ENCODE results near the gene SLC27A2. TPM values are rescaled to one million over a fixed set of nuclear protein-coding genes. Genes with fewer than 3 reads are reported as not detected.

The SLC27A2 gene
- total RNA-seq, 1 experiment from 2014 or later, result 8.1 TPM

GRCh38 chr15:50257332-50257731 lies 75.3 kb downstream of the SLC27A2 start:
- TF ChIP-seq CTCF (conservative IDR thresholded peaks at IDR 0.05; ENCODE audit: low read depth, low read length) (no peak), EZH2 (IDR thresholded peaks at IDR 0.05; ENCODE audit: low read length, unreplicated experiment) (no peak), EZH2phosphoT487 (IDR thresholded peaks at IDR 0.05; ENCODE audit: borderline replicate concordance, low read length) (no peak)
- DNase-seq (no peak), ATAC-seq (no peak)
- H3K9me3 ChIP-seq (ENCODE audit: low read length), result no peaks in the 10 kb centered on the region
- no peaks in the 10 kb centered on the region for H3K27me3 ChIP-seq (ENCODE audit: low read length)
- no TSS peak for BruUV-seq (replicated peaks)
- H3F3A ChIP-seq (ENCODE audit: low read length, unreplicated experiment), result no peaks in the 10 kb centered on the region
- peaks cover 25% of the 10 kb centered on the region for H3K4me1 ChIP-seq (ENCODE audit: insufficient read depth, low read length)
- H3K9ac ChIP-seq (ENCODE audit: low read length), result no peak overlapping the region
- H3K36me3 ChIP-seq (ENCODE audit: low read depth, low read length), result no peaks in the 10 kb centered on the region
- no peak overlapping the region for H3K27ac ChIP-seq (ENCODE audit: low read length)
- intact Hi-C loops (cut with micrococcal nuclease), result no loop called here
- no peak overlapping the region for H2AFZ ChIP-seq (ENCODE audit: low read length)
- no peak overlapping the region; the same call in 1 of the 2 replicates for H3K4me2 ChIP-seq (ENCODE audit: low read length)
- H3K79me2 ChIP-seq (ENCODE audit: low read length), result no peaks in the 10 kb centered on the region
- H4K20me1 ChIP-seq (ENCODE audit: low read length), result no peaks in the 10 kb centered on the region
- ChIA-PET POLR2A (ENCODE audit: unreplicated experiment) (no interaction called here), CTCF (no interaction called here)
- H3K9me2 ChIP-seq (replicated peaks; ENCODE audit: low read length), result no peaks in the 10 kb centered on the region
- H3K4me3 ChIP-seq (ENCODE audit: low read length), result no peak overlapping the region

- TF ChIP-seq EZH2phosphoT487 (IDR thresholded peaks at IDR 0.05; ENCODE audit: borderline replicate concordance, low read length), result no peak
- DNase-seq, result peak; percentile 63
- no peaks in the 10 kb centered on the region for H3F3A ChIP-seq (ENCODE audit: low read length, unreplicated experiment)
- H3K79me2 ChIP-seq (ENCODE audit: low read length), result no peaks in the 10 kb centered on the region
- H3K27ac ChIP-seq (ENCODE audit: low read length), result no peak overlapping the region
- no peak overlapping the region for H3K9ac ChIP-seq (ENCODE audit: low read length)
- ChIA-PET POLR2A (ENCODE audit: unreplicated experiment) (no interaction called here), CTCF (no interaction called here)
- H3K27me3 ChIP-seq (ENCODE audit: low read length), result no peaks in the 10 kb centered on the region
- ATAC-seq, result peak; percentile 78
- H2AFZ ChIP-seq (ENCODE audit: low read length), result no peak overlapping the region
- H3K36me3 ChIP-seq (ENCODE audit: low read depth, low read length), result no peaks in the 10 kb centered on the region
- H4K20me1 ChIP-seq (ENCODE audit: low read length), result no peaks in the 10 kb centered on the region
- peaks cover 25% of the 10 kb centered on the region for H3K4me1 ChIP-seq (ENCODE audit: insufficient read depth, low read length)
- H3K4me2 ChIP-seq (ENCODE audit: low read length), result peak overlapping the region; percentile 13; the same call in 1 of the 2 replicates
- no TSS peak for BruUV-seq (replicated peaks)
- H3K9me2 ChIP-seq (replicated peaks; ENCODE audit: low read length), result no peaks in the 10 kb centered on the region
- intact Hi-C loops (cut with micrococcal nuclease), result no loop called here
- H3K9me3 ChIP-seq (ENCODE audit: low read length), result no peaks in the 10 kb centered on the region
- H3K4me3 ChIP-seq (ENCODE audit: low read length), result no peak overlapping the region
Observed at GRCh38 chr15:50257924-50258323, 75.9 kb downstream of the SLC27A2 start.

- Histone ChIP-seq H3K9me3 (ENCODE audit: low read length) (no peaks in the 10 kb centered on the region), H3K4me3 (ENCODE audit: low read length) (no peak overlapping the region), H3K27me3 (ENCODE audit: low read length) (no peaks in the 10 kb centered on the region), H3K79me2 (ENCODE audit: low read length) (no peaks in the 10 kb centered on the region), H3K4me1 (ENCODE audit: insufficient read depth, low read length) (peaks cover 25% of the 10 kb centered on the region), H3F3A (ENCODE audit: low read length, unreplicated experiment) (no peaks in the 10 kb centered on the region), H3K9ac (ENCODE audit: low read length) (no peak overlapping the region), H3K9me2 (replicated peaks; ENCODE audit: low read length) (no peaks in the 10 kb centered on the region), H3K36me3 (ENCODE audit: low read depth, low read length) (no peaks in the 10 kb centered on the region), H4K20me1 (ENCODE audit: low read length) (no peaks in the 10 kb centered on the region), H3K27ac (ENCODE audit: low read length) (no peak overlapping the region), H2AFZ (ENCODE audit: low read length) (no peak overlapping the region), H3K4me2 (ENCODE audit: low read length) (no peak overlapping the region)
- POLR2A ChIA-PET (ENCODE audit: unreplicated experiment), result no interaction called here
- BruUV-seq (replicated peaks), result no TSS peak
- no peak for DNase-seq
- ATAC-seq, result no peak
- TF ChIP-seq EZH2phosphoT487 (IDR thresholded peaks at IDR 0.05; ENCODE audit: borderline replicate concordance, low read length), result no peak
- no peak for TF ChIP-seq CTCF (conservative IDR thresholded peaks at IDR 0.05; ENCODE audit: low read depth, low read length)
- TF ChIP-seq EZH2 (IDR thresholded peaks at IDR 0.05; ENCODE audit: low read length, unreplicated experiment), result no peak
- intact Hi-C loops (cut with micrococcal nuclease), result no loop called here
- CTCF ChIA-PET, result no interaction called here
Observed at GRCh38 chr15:50259276-50259675, 77.3 kb downstream of the SLC27A2 start.

Data from PC-3 (cell line).